CD4-positive, alpha-beta T cell treated with Interleukin-12 subunit alpha and Interleukin-12 subunit beta, for 1 hour (primary cell): Measurements from ENCODE around the gene ESR2.
"Not testable (repeated sequence)": the region's sequence is repeated elsewhere in the genome, so short reads cannot be mapped to it uniquely, and the experiment has no call there.

Experiments
- DNase-seq: peaks from one replicate; pipeline ENCODE4 v3.0.0-alpha.2; 2020

Gene ESR2

DNA sequence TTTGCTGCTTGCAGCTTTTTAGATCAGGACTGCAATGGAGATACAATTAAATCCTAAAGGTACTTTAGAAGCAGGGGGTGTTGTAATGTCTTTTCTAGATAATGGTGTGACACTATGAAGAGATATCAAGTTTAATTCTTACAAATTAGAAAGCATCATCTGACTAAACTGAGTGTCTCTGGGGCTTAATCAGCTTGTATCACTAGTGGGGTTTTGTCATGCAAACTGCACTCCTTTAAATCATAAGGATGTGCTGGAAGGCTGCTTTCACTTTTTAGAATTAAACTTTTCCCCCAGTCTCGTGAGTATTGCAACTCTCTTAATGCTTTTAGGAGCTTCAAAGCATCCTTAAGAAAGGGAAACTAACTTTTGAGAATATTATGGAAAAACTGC, 218.6 kb downstream of the ESR2 start:
- no peak for DNase-seq

GRCh38 chr14:64074961-64075612, 219.1 kb downstream of the ESR2 start:
- no peak for DNase-seq

GRCh38 chr14:64069634-64070359, 224.4 kb downstream of the ESR2 start:
- DNase-seq = no peak

DNA sequence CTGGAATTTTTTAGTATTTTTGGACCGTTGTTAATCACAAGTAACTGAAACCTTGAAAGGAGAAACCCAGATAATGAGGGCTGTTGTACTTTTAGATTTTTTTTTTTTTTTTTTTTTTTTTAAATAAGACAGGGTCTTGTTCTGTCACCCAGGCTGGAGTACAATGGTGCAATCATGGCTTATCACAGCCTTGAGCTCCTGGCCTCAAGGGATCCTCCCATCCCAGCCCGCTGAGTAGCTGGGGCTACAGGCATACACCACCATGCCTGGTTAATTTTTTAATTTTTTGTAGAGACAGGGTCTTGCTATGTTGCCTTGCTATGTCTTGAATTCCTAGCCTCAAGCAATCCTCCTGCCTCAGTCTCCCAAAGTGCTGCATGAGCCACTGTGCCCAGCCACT, 229.7 kb downstream of the ESR2 start:
- no peak for DNase-seq

GRCh38 chr14:64062381-64063115, 231.6 kb downstream of the ESR2 start:
- DNase-seq = no peak

GRCh38 chr14:64061706-64062105, 232.5 kb downstream of the ESR2 start:
- DNase-seq = no peak

GRCh38 chr14:64061115-64061514, 233.1 kb downstream of the ESR2 start:
- DNase-seq = no peak

DNA sequence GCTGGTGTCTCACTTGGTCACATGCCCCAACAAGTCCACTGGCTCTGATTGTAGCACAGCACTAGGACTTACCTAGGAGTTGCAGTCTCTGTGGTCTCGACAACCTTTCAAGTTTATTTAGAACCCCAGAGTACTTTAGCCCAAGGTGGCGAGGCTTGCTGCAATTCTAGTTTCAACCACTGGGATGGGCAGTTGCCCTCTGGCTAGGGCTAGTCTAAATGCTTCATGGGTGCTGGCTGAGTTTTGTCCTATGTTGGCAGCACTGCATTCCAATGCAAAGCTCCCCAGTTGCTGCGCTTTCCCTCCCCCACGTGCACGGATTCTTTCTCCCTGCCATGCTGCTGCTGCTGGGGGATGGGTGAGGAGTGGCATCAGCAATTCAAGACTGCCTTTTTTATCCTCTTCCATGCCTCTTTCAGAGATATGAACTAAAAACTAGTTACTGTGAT, 233.5 kb downstream of the ESR2 start:
- DNase-seq = no peak

DNA sequence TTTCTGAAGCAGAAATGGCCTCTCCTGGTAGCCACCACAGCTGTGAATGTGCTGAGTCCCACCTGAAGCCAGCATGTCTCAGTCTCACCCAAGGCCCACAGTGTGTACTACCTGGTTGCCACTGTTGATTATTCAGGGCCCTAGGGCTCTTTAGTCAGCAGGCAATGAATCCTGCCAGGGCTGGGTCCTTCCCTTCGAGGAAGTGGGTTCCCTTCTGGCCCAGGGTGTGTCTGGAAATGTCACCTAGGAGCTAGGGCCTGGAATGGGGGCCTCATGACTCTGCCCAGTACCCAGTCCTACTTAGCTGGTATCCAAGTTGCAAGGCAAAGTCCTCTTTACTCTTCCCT, 234.0 kb downstream of the ESR2 start:
- DNase-seq = no peak

GRCh38 chr14:64059454-64060198, 234.5 kb downstream of the ESR2 start:
- no peak for DNase-seq

DNA sequence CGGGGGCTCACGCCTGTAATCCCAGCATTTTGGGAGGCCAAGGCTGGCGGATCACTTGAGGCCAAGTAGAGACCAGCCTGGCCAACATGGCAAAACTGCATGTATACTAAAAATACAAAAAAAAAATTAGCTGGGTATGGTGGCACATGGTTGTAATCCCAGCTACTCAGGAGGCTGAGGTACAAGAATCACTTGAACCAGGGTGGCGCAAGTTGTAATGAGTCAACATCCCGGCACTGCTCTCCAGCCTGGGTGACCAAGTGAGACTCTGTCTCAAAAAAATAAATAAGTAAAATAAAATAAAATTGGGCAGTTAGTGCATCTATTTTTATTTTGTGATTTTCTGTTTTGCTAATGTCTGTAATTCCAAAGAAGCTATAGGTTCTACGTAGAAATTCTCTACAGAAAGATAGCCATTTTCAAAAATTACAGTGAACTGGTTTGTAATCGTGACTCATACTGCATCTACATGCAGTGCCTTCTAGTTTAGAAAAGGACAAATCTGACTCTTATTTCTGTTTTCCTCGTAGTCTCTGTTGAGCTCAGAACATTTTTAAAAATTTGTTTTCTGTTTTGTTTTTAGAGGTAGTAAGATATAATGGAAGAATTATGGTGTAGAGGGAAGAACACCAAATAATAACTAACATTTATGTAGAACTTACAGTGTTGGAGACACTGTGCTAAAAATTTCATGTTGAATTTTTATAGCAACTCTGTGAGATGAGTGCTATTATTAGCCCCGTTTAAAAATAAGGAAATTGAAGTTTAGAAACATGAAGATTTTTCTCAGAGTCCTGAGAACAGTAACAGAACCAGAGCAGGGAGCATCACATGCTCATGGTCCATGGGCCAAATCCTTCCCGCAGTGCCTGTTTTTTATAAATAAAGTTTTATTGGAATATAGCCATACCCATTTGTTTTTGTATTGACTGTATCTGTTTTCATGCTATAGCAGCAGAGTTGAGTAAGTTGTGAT, 240.2 kb downstream of the ESR2 start:
- no peak for DNase-seq

GRCh38 chr14:64049616-64050381, 244.4 kb downstream of the ESR2 start:
- no peak for DNase-seq

DNA sequence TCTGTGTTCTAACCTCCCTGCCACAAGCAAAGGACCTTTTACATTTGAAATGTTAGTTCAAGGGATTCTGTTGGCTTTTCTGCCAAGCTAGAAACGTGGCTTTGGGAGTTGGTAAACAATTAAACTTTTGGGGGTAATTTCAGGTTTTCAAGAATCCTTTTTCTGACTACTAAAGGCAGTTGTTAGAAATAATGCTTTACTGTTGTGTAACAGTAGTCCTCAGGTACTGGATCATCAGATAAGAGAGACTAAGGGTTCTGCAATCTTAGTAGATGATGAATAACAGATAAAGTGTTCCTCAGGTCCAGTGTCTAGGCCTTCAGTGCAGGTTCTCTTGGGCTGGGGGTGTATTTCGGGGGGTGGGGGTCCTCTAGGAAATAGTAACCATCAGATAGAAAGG, 249.1 kb downstream of the ESR2 start:
- no peak for DNase-seq

DNA sequence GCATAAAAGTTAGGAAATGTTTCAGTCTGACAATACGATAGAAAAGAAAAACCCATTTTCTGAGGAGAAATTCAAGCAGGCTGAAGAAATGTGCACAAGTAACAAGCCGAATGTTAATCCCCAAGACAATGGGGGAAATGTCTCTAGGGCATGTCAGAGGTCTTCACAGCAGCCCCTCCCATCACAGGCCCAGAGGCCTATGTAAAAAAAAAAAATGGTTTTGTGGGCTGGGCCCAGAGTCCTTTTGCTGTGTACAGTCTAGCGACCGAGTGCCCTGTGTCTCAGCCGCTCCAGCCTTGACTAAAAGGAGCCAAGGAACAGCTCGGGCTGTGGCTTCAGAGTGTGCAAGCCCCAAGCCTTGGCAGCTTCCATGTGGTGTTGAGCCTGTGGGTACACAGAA, 250.9 kb downstream of the ESR2 start:
- not testable (repeated sequence) for DNase-seq

DNA sequence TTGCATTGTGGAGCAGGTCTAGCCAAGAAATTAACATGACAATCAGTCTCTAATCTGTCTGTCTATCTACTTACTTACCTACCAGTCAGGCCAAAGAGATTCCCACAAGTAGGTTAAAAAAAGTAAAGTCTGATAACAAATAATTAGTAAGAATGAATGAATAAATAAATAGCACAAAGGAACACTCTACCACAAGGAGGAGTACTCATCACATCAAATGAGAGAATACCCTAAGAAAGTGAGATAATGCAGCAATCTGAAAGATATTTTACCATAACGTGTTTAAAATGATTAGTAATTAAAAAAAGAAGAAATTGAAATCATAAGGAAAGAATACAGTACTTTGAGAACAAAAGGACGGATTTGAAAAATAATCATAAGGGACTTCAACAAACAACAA, 254.1 kb downstream of the ESR2 start:
- no peak for DNase-seq

DNA sequence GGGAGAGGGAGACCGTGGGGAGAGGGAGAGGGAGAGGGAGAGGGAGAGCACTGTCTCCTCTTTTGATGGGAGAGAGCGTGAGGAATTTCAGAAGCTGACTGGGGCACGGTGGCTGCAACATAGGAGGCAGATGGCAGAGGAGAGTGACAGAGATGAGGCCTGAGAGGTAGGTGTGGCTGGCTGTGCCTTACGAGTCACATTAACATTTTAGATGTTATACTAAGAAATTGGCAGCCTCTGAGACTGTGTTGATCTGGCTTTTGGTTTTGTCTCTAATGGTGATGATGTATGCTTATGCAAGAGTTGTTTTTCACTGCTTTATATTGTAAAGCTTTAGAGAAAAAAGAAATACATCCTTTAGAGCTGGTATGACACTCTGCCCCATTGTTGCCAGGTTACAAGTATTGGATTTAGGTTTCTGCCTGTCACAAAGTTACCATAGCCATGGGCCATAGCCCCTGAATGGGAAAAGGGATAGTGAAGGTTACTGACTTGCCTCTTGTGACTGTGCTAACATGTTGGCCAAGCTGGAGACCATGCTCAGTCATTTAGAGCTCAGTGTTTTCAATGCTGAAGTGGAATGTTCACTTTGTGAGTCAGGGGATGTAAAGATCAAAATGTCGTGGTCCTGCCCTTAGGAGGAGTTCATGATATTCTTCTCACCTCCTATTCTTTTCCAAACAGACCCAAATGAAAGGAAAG, 255.2 kb downstream of the ESR2 start:
- no peak for DNase-seq

DNA sequence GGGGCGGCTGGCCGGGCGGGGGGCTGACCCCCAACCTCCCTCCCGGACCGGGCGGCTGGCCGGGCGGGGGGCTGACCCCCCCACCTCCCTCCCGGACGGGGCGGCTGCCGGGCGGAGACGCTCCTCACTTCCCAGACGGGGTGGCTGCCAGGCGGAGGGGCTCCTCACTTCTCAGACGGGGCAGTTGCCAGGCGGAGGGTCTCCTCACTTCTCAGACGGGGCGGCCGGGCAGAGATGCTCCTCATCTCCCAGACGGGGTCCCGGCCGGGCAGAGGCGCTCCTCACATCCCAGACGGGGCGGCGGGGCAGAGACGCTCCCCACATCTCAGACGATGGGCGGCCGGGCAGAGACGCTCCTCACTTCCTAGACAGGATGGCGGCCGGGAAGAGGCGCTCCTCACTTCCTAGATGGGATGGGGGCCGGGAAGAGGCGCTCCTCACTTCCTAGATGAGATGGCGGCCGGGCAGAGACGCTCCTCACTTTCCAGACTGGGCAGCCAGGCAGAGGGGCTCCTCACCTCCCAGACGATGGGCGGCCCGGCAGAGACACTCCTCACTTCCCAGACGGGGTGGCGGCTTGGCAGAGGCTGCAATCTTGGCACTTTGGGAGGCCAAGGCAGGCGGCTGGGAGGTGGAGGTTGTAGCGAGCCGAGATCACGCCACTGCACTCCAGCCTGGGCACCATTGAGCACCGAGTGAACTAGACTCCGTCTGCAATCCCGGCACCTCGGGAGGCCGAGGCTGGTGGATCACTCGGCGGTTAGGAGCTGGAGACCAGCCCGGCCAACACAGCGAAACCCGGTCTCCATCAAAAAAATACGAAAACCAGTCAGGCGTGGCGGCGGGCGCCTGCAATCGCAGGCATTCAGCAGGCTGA, 256.1 kb downstream of the ESR2 start:
- not testable (repeated sequence) for DNase-seq

DNA sequence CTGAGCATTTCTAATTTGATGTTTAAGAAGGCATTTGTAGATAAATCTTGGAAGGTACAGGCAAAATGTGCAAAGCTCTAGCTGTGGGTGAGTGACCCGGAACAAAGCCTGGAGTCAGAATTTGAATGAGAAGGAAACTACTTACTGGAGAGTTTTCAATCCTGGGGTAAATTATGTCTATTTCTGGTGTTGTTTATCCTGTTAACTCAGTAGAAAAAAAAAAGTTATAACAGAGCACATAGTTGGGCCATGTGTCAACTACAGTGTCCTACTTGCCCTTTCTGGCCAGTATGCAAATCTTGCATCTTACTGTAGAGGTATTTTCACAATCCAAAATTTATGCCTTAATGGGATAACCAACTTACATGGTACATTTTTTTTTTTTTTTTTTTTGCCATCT, 259.0 kb downstream of the ESR2 start:
- DNase-seq = no peak
